ENCODE measurements around the gene PECR.

The PECR gene

GRCh38 chr2:216081487-216082116, at the start of gene PECR, which contains the start of gene TMEM169:
Gene PECR (minus strand): TSS chr2:216081809. CDS start chr2:216081741, 68 bp downstream.
Gene TMEM169 (plus strand): TSS chr2:216081919. CDS start chr2:216095964, 14,045 bp downstream.
- H3K9me3 ChIP-seq: no peaks in the 10 kb centered on the region
- H3K4me3 ChIP-seq: peak within 1 kb of the TSS; percentile 63
- peaks cover 44% of the 10 kb centered on the region for H3K27me3 ChIP-seq
- H3K9ac ChIP-seq: no peak within 1 kb of the TSS
- H3K36me3 ChIP-seq: no peaks in the 10 kb centered on the region
- no peaks in the 10 kb centered on the region for H4K20me1 ChIP-seq
- TF ChIP-seq Cebpa-rat (IDR thresholded peaks at IDR 0.05): no peak
- H3K4me2 ChIP-seq: peak within 1 kb of the TSS; percentile 87
- no peak within 1 kb of the TSS for H3K27ac ChIP-seq
- peaks cover 33% of the 10 kb centered on the region for H3K4me1 ChIP-seq

GRCh38 chr2:216130346-216130971, 48.9 kb upstream of the PECR start:
- Histone ChIP-seq H3K4me3 (no peak overlapping the region), H3K4me2 (no peak overlapping the region), H3K27me3 (no peaks in the 10 kb centered on the region), H3K9me3 (no peaks in the 10 kb centered on the region), H3K9ac (no peak overlapping the region), H4K20me1 (peaks cover 98% of the 10 kb centered on the region), H3K27ac (no peak overlapping the region), H3K4me1 (no peaks in the 10 kb centered on the region), H3K36me3 (peaks cover 100% of the 10 kb centered on the region)
- no peak for TF ChIP-seq Cebpa-rat (IDR thresholded peaks at IDR 0.05)

GRCh38 chr2:216126943-216127342, 45.3 kb upstream of the PECR start:
- peaks cover 94% of the 10 kb centered on the region for H4K20me1 ChIP-seq
- H3K36me3 ChIP-seq: peaks cover 100% of the 10 kb centered on the region
- no peak overlapping the region for H3K4me3 ChIP-seq
- no peak overlapping the region for H3K4me2 ChIP-seq
- H3K27ac ChIP-seq: no peak overlapping the region
- H3K9me3 ChIP-seq: no peaks in the 10 kb centered on the region
- H3K9ac ChIP-seq: no peak overlapping the region
- H3K27me3 ChIP-seq: no peaks in the 10 kb centered on the region
- TF ChIP-seq Cebpa-rat (IDR thresholded peaks at IDR 0.05): no peak
- H3K4me1 ChIP-seq: no peaks in the 10 kb centered on the region

- H3K9me3 ChIP-seq: no peaks in the 10 kb centered on the region
- H3K36me3 ChIP-seq: peaks cover 100% of the 10 kb centered on the region
- peaks cover 62% of the 10 kb centered on the region for H4K20me1 ChIP-seq
- peaks cover 9% of the 10 kb centered on the region for H3K4me1 ChIP-seq
- H3K27ac ChIP-seq: no peak overlapping the region
- no peaks in the 10 kb centered on the region for H3K27me3 ChIP-seq
- H3K9ac ChIP-seq: no peak overlapping the region
- no peak overlapping the region for H3K4me3 ChIP-seq
- TF ChIP-seq Cebpa-rat (IDR thresholded peaks at IDR 0.05): no peak
- no peak overlapping the region for H3K4me2 ChIP-seq
Measured at GRCh38 chr2:216121255-216121654, 39.6 kb upstream of the PECR start.

- peaks cover 91% of the 10 kb centered on the region for H3K36me3 ChIP-seq
- no peak overlapping the region for H3K4me3 ChIP-seq
- no peak for TF ChIP-seq Cebpa-rat (IDR thresholded peaks at IDR 0.05)
- H3K9ac ChIP-seq: no peak overlapping the region
- no peak overlapping the region for H3K27ac ChIP-seq
- no peaks in the 10 kb centered on the region for H3K9me3 ChIP-seq
- peaks cover 22% of the 10 kb centered on the region for H3K4me1 ChIP-seq
- peaks cover 49% of the 10 kb centered on the region for H4K20me1 ChIP-seq
- H3K27me3 ChIP-seq: no peaks in the 10 kb centered on the region
- no peak overlapping the region for H3K4me2 ChIP-seq
Measured at GRCh38 chr2:216119986-216120385, 38.4 kb upstream of the PECR start.

- no peak overlapping the region for H3K4me2 ChIP-seq
- H3K27me3 ChIP-seq: no peaks in the 10 kb centered on the region
- TF ChIP-seq Cebpa-rat (IDR thresholded peaks at IDR 0.05): no peak
- no peaks in the 10 kb centered on the region for H3K9me3 ChIP-seq
- no peak overlapping the region for H3K4me3 ChIP-seq
- H3K27ac ChIP-seq: no peak overlapping the region
- H3K9ac ChIP-seq: no peak overlapping the region
- H3K4me1 ChIP-seq: peaks cover 26% of the 10 kb centered on the region
- peaks cover 87% of the 10 kb centered on the region for H3K36me3 ChIP-seq
- H4K20me1 ChIP-seq: peaks cover 44% of the 10 kb centered on the region
Measured at GRCh38 chr2:216119146-216119545, 37.5 kb upstream of the PECR start.

GRCh38 chr2:216118474-216118873, 36.9 kb upstream of the PECR start:
- H3K36me3 ChIP-seq: peaks cover 87% of the 10 kb centered on the region

GRCh38 chr2:216117561-216118340, 36.1 kb upstream of the PECR start:
- Histone ChIP-seq H3K36me3 (peaks cover 87% of the 10 kb centered on the region), H3K9me3 (no peaks in the 10 kb centered on the region), H3K4me2 (no peak overlapping the region), H3K27ac (no peak overlapping the region), H3K4me1 (peaks cover 40% of the 10 kb centered on the region), H3K27me3 (no peaks in the 10 kb centered on the region), H3K4me3 (no peak overlapping the region), H4K20me1 (peaks cover 44% of the 10 kb centered on the region; the same call in 1 of the 2 replicates), H3K9ac (no peak overlapping the region)
- no peak for TF ChIP-seq Cebpa-rat (IDR thresholded peaks at IDR 0.05)

More at GRCh38 chr2:216118474-216118873, 36.9 kb upstream of the PECR start:
- Histone ChIP-seq H3K27me3 (no peaks in the 10 kb centered on the region), H4K20me1 (peaks cover 44% of the 10 kb centered on the region), H3K4me2 (no peak overlapping the region), H3K4me1 (peaks cover 33% of the 10 kb centered on the region), H3K27ac (no peak overlapping the region), H3K9ac (no peak overlapping the region), H3K9me3 (no peaks in the 10 kb centered on the region), H3K4me3 (no peak overlapping the region)
- no peak for TF ChIP-seq Cebpa-rat (IDR thresholded peaks at IDR 0.05)

- Histone ChIP-seq H4K20me1 (peaks cover 48% of the 10 kb centered on the region), H3K4me2 (peak overlapping the region; percentile 89; the same call in 1 of the 2 replicates), H3K27me3 (no peaks in the 10 kb centered on the region), H3K4me1 (peaks cover 53% of the 10 kb centered on the region), H3K9me3 (no peaks in the 10 kb centered on the region), H3K4me3 (no peak overlapping the region), H3K36me3 (peaks cover 87% of the 10 kb centered on the region), H3K9ac (no peak overlapping the region), H3K27ac (no peak overlapping the region)
- TF ChIP-seq Cebpa-rat (IDR thresholded peaks at IDR 0.05): no peak
Measured at GRCh38 chr2:216116418-216116817, 34.8 kb upstream of the PECR start.
